Heart right ventricle (tissue), 16 donors: ENCODE results near the gene TOR1B. TPM values are rescaled to one million over a fixed set of nuclear protein-coding genes. Genes with fewer than 3 reads are reported as not detected.
"Not testable (repeated sequence)": the region's sequence is repeated elsewhere in the genome, so short reads cannot be mapped to it uniquely, and the experiment has no call there.

ENCODE experiments used
- ATAC-seq, 8 donors: fragments of 200-7000 bp; cut with Tn5 transposase; one replicate each; pipeline ENCODE4 v1.9.1; 2020; ENCODE audit warnings: mild to moderate bottlenecking in 8 of 8, moderate library complexity in 8 of 8, moderate number of reproducible peaks in 1 of 8
- DNase-seq, 2 donors: peaks; one replicate each; pipeline ENCODE4 v3.0.0-alpha.2; 2020
- H3K27ac ChIP-seq, 10 donors: fragments of 200-600 bp; sonication (generic) in 2 of 10; one replicate each; pipeline versions ENCODE4 v1.5.0 to v1.8.0; 2020 to 2022; ENCODE audit warnings: mild to moderate bottlenecking in 3 of 10
- H3K27me3 ChIP-seq, 7 donors: fragments of 200-600 bp; one replicate each; pipeline ENCODE4 v1.8.0; 2021 to 2022; ENCODE audit warnings: mild to moderate bottlenecking in 2 of 7
- H3K36me3 ChIP-seq, 9 donors: fragments of 200-600 bp; sonication (generic) in 1 of 9; one replicate each; pipeline versions ENCODE4 v1.5.0 to v1.8.0; 2020 to 2022; ENCODE audit warnings: mild to moderate bottlenecking in 2 of 9
- H3K4me1 ChIP-seq, 9 donors: fragments of 200-600 bp; sonication (generic) in 1 of 9; one replicate each; pipeline versions ENCODE4 v1.5.0 to v1.8.0; 2020 to 2022; ENCODE audit warnings: mild to moderate bottlenecking in 4 of 9
- H3K4me3 ChIP-seq, 10 donors: fragments of 200-600 bp; sonication (generic) in 2 of 10; one replicate each; pipeline versions ENCODE4 v1.5.0 to v1.8.0; 2020 to 2022; ENCODE audit warnings: mild to moderate bottlenecking in 7 of 10, moderate library complexity in 2 of 10
- H3K9me3 ChIP-seq, 11 donors: fragments of 200-600 bp in 10 of 11; sonication (generic) in 2 of 11; one replicate each; pipeline versions ENCODE4 v1.5.0 to v1.8.0; 2013 to 2022; ENCODE audit warnings: mild to moderate bottlenecking in 2 of 11, control low read depth in 1 of 11, moderate library complexity in 1 of 11
- WGBS, 2 donors: extraction: QIAGEN DNeasy Blood & Tissue Kit; methylation state at CpG; one replicate each; pipeline ENCODE4 v1.1.7; 2013; ENCODE audit warnings: inconsistent platforms in 1 of 2; 5-methylcytosine and 5-hydroxymethylcytosine counted together
- intact Hi-C, 10 donors: fragments of 100-400 bp; cut with DNase I; formaldehyde crosslinking; loops; one replicate each; pipeline versions ENCODE4 v1.11.1 to v1.14.2; 2022
- polyA plus RNA-seq, 2 donors: library from polyadenylated mRNA; stranded (reverse); fragments of 200-250 nt; gene quantifications; one replicate each; pipeline ENCODE4 v1.2.3, GENCODE V29; 2013
- total RNA-seq, 10 donors: library from RNA; stranded (reverse); fragmentation: NEBNext Ultra II Directional in 3 of 10; extraction: Animal tissue kit (Norgen Biotek cat#: 25700) in 3 of 10; gene quantifications; one replicate each; pipeline versions ENCODE4 v1.2.1 to v1.2.4, GENCODE V29; 2021 to 2023
- TF ChIP-seq, protein P1 (sequence below), 9 donors: fragments of 200-600 bp; sonication (generic) in 2 of 9; IDR thresholded peaks; one replicate each; pipeline versions ENCODE4 v1.5.0 to v1.8.0; 2021 to 2022; ENCODE audit warnings: antibody characterized with exemption in 9 of 9, mild to moderate bottlenecking in 5 of 9, moderate library complexity in 1 of 9
- donor health status: Arrhythmogenic right ventricular cardiomyopathy.
- donor health status: ischemic (EF 13 %, LVEDD 7.1; RV severe dilation, severe dysfunction).
- donor health status: healthy with polysubstance abuse.
- donor health status: DM: no; HTN: yes; CAD: no.
- donor health status: DM: no; HTN: no; CAD: no.
- donor health status: ischemic (EF 25% LVEDD 6.9; RV normal size, moderate dysfunction).
- donor health status: ischemic (EF 25% LVEDD 5.7; RV mildly dilated, moderate dysfunction).
- donor health status: healthy.
- donor health status: DM: yes; HTN: yes; CAD: no.
- donor health status: Ischemic cardiomyopathy.
- donor health status: ischemic (EF 35%, LVEDD 5.7; RV mildly dilated, moderate dysfunction).
- donor health status: nonischemic (EF 11% LVEDD 7.7; RV severe dilation, severe dysfunction).
- donor health status: DM: yes; HTN: yes; CAD: no.
- donor health status: PGD.
- donor health status: ischemic (EF 29% LVEDD 5.4; RV normal size, mild dysfunction).
- donor health status: nonischemic (EF 23%, LVEDD 6.1; RV moderate dilation, normal function).

The TOR1B gene
- total and polyA plus RNA-seq, 12 donors: 6.4 to 13.8 (median 11.0) TPM

DNA sequence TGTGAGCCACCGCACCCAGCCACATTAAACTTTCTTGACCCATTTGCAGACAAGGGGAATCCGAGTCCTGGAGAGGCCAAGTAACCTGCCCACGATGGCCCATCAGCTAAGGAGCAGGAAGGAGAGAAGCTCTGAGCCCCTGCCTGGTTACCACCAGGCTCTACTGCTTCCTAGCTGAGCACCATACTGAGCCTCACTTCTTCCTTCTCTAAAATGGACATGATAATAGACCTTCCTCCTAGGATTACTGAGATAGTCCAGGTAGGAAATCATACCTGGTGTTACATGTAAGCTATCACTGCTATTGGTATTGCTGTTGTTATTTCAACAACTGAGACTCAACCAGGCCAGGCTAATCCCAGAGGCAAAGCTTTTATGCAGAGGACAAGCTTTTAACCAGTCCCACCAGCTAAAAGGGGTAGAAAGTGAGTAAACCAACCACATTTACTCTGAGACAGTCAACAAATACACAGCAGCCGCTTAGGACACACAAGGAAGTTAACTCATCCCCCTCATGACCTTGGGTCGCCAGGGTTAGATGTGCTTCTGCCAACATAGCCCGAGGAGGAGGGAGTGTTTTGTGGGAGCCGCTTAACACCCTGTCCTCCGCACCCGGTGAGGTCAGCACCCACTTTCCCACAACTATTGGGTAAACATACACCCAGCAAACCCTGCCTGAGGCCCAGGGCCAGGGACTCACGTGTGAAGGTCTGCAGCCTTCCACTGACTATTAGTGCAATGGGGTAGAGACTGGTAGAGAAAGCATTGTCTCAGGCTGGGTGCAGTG, 29.5 kb upstream of the TOR1B start:
- intact Hi-C loops: loop anchor here in 1 of 10 donors (10.0 kb wide), 1 partner anchor 639 kb away; no protein-coding TSS in a partner anchor
- H3K27me3 ChIP-seq: no peaks in the 10 kb centered on the region
- H3K36me3 ChIP-seq: no peaks in the 10 kb centered on the region
- no peak overlapping the region for H3K4me3 ChIP-seq
- 70 to 78% methylated on average over 10 of the region's 10 CpGs for WGBS, 2 donors
- TF ChIP-seq, protein P1, sequence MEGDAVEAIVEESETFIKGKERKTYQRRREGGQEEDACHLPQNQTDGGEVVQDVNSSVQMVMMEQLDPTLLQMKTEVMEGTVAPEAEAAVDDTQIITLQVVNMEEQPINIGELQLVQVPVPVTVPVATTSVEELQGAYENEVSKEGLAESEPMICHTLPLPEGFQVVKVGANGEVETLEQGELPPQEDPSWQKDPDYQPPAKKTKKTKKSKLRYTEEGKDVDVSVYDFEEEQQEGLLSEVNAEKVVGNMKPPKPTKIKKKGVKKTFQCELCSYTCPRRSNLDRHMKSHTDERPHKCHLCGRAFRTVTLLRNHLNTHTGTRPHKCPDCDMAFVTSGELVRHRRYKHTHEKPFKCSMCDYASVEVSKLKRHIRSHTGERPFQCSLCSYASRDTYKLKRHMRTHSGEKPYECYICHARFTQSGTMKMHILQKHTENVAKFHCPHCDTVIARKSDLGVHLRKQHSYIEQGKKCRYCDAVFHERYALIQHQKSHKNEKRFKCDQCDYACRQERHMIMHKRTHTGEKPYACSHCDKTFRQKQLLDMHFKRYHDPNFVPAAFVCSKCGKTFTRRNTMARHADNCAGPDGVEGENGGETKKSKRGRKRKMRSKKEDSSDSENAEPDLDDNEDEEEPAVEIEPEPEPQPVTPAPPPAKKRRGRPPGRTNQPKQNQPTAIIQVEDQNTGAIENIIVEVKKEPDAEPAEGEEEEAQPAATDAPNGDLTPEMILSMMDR (IDR thresholded peaks at IDR 0.05): no peak
- peaks cover 0 to 52% (median 16%) of the 10 kb centered on the region in 9 donors for H3K4me1 ChIP-seq
- H3K27ac ChIP-seq: peak overlapping the region in 1 of 10 donors; percentile 62
- H3K9me3 ChIP-seq: no peaks in the 10 kb centered on the region
- ATAC-seq: peak in 1 of 8 donors; percentile 2
- DNase-seq: no peak

DNA sequence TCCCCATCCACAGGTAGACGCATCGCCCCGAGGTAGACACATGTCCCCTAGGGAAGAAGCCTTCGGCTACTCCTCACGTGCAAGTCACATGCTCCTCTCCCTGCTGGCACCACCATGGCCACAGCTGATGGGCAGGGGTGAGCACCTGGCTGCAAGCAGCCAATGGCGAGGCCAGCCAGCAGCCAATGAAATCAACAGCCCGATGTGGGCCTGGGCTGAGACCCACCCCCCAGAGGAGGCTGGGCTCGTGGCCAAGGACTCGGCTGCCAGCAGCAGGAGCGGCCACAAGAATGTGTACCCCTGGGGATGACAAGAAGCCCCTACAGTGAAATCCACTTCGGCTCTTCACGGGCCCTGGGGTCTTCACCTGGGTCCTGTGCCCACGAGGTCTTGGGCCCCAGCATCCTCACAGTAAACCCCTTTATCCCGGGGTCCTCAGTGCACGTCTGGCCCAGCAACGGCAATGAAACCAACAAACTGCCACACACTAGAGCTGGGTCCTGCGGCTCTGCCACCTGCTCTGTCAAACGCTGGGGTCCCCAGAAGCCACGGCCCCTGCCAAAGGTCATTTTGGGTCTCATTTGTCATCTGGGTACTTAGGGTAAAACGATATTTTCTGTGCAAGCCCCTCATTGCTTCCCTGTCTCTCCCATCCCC, 28.1 kb upstream of the TOR1B start:
- ATAC-seq (no peak), DNase-seq (no peak)
- WGBS, 2 donors: 64 to 67% methylated on average over 20 of the region's 20 CpGs
- no peaks in the 10 kb centered on the region for H3K36me3 ChIP-seq
- H3K4me3 ChIP-seq: no peak overlapping the region
- no peaks in the 10 kb centered on the region for H3K27me3 ChIP-seq
- intact Hi-C loops: loop anchor here in 1 of 10 donors (10.0 kb wide), 1 partner anchor 640 kb away; no protein-coding TSS in a partner anchor
- H3K4me1 ChIP-seq: peaks cover 0 to 53% (median 16%) of the 10 kb centered on the region in 9 donors
- TF ChIP-seq, protein P1 (IDR thresholded peaks at IDR 0.05): no peak
- H3K9me3 ChIP-seq: no peaks in the 10 kb centered on the region
- no peak overlapping the region for H3K27ac ChIP-seq

DNA sequence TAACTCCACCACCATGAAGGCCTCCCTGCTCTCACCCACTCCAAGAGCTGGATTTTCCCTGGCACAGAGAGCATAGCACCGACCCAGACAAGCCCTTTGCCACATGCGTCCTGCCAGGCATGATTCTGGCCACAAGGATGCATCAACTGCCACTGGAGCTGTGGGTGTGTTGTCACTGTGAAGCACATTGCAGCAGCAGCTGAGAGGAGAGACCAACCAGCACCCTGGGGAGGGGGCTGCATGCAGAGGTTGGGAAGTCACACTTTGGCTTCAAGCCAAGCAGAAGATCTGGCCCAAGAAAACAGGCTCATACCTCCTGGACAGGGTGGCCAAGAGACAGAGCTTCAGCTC, 27.6 kb upstream of the TOR1B start:
- intact Hi-C loops: loop anchor here in 1 of 10 donors (10.0 kb wide), 1 partner anchor 641 kb away; no protein-coding TSS in a partner anchor
- no peaks in the 10 kb centered on the region for H3K9me3 ChIP-seq
- DNase-seq (no peak), ATAC-seq (no peak)
- no peak overlapping the region for H3K27ac ChIP-seq
- whole genome bisulfite sequencing, 2 donors: 66 to 68% methylated on average over 2 of the region's 2 CpGs
- no peaks in the 10 kb centered on the region for H3K36me3 ChIP-seq
- H3K4me1 ChIP-seq: peaks cover 0 to 53% (median 16%) of the 10 kb centered on the region in 9 donors
- TF ChIP-seq, protein P1 (IDR thresholded peaks at IDR 0.05): no peak
- no peaks in the 10 kb centered on the region for H3K27me3 ChIP-seq
- H3K4me3 ChIP-seq: no peak overlapping the region

DNA sequence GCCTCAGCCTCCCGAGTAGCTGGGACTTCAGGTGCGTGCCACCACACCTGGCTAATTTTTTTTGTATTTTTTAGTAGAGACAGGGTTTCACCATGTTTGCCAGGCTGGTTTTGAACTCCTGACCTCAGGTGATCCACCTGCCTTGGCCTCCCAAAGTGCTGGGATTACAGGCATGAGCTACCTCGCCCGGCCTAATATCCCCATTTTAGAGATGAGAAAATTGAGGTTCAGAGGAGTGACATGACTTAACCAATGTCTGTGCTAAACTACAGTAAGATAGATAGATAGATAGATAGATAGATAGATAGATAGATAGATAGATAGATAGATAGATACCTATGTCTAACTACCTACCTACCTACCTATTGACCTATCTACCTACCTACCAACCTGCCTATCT, 26.9 kb upstream of the TOR1B start:
- DNase-seq: not testable (repeated sequence)
- WGBS, 2 donors: 88 to 93% methylated on average over 4 of the region's 4 CpGs

More for the DNA sequence above, 26.9 kb upstream of the TOR1B start:
- H3K27me3 ChIP-seq, H3K9me3 ChIP-seq, ATAC-seq, H3K36me3 ChIP-seq, H3K4me3 ChIP-seq: not testable (repeated sequence)
- H3K27ac ChIP-seq: peak overlapping the region in 2 of 10 donors; percentile 54 to 81
- H3K4me1 ChIP-seq: peaks cover 0 to 53% (median 16%) of the 10 kb centered on the region in 9 donors
- intact Hi-C loops: loop anchor here in 1 of 10 donors (10.0 kb wide), 1 partner anchor 641 kb away; no protein-coding TSS in a partner anchor
